T-cell (primary cell): Measurements from ENCODE around the gene HOXA9. TPM values are rescaled to one million over a fixed set of nuclear protein-coding genes. Genes with fewer than 3 reads are reported as not detected.
A peak's percentile ranks its signal among the peaks of the same experiment; 100 is the strongest.

Source experiments
- ATAC-seq, 4 experiments: fragments of 200-7000 bp in 3 of 4; fragments of 150-1000 bp in 1 of 4; cut with Tn5 transposase; replicated peaks in 1 of 4; 1 replicate in 3 of 4; 2 replicates in 1 of 4; pipeline ENCODE4 v1.10.0; 2021; ENCODE audit warnings: moderate library complexity in 3 of 4, mild to moderate bottlenecking in 2 of 4, moderate number of reproducible peaks in 1 of 4
- CTCF ChIA-PET, 2 donors: fragments of 300-600 bp; sonication (Branson Sonifier 250); formaldehyde crosslinking; loops; one replicate each; lab custom pipeline; 2022; ENCODE audit warnings: antibody characterized with exemption in 2 of 2; lab: Charles Lee
- POLR2A ChIA-PET, 2 donors: fragments of 300-600 bp; sonication (Branson Sonifier 250); formaldehyde crosslinking; loops; one replicate each; lab custom pipeline; 2022; ENCODE audit warnings: antibody characterized with exemption in 2 of 2; lab: Charles Lee
- DNase-seq, 35 experiments: peaks; one replicate each; pipeline versions ENCODE4 v3.0.0 to v3.0.0-alpha.2; 2013 to 2023
- H3K27ac ChIP-seq: one replicate; pipeline ENCODE4 v1.5.1; 2013; ENCODE audit warnings: low read length
- H3K27me3 ChIP-seq, 2 experiments: replicated peaks in 1 of 2; 1 replicate in 1 of 2; 2 replicates in 1 of 2; pipeline versions ENCODE4 v1.6.1 to v1.7.0; 2013; ENCODE audit warnings: low read length in 1 of 2, mixed read lengths in 1 of 2; ENCODE audit not compliant: control insufficient read depth in 2 of 2, insufficient read depth in 2 of 2; ENCODE audit errors: extremely low read depth in 1 of 2
- H3K36me3 ChIP-seq, 2 donors: 1 replicate in 1 of 2; 2 replicates in 1 of 2; pipeline versions ENCODE4 v1.6.1 to v1.7.0; 2013; ENCODE audit warnings: low read length in 1 of 2; ENCODE audit not compliant: control insufficient read depth in 2 of 2, insufficient read depth in 1 of 2; ENCODE audit errors: extremely low read depth in 1 of 2
- H3K4me1 ChIP-seq, 2 experiments: 1 replicate in 1 of 2; 2 replicates in 1 of 2; pipeline versions ENCODE4 v1.6.1 to v1.7.0; 2013; ENCODE audit warnings: low read length in 2 of 2, mixed read lengths in 1 of 2; ENCODE audit not compliant: insufficient read depth in 2 of 2, control insufficient read depth in 1 of 2; ENCODE audit errors: extremely low read depth in 1 of 2
- H3K4me3 ChIP-seq, 2 donors: 1 replicate in 1 of 2; 2 replicates in 1 of 2; pipeline versions ENCODE4 v1.5.1 to v1.7.0; 2013; ENCODE audit warnings: mild to moderate bottlenecking in 2 of 2, low read length in 1 of 2, moderate library complexity in 1 of 2; ENCODE audit not compliant: control insufficient read depth in 1 of 2; ENCODE audit errors: extremely low read depth in 1 of 2
- H3K9me3 ChIP-seq: 2 replicates; pipeline ENCODE4 v1.7.0; 2013
- H3K27ac Mint-ChIP-seq, 2 donors: one replicate each; pipeline ENCODE4 v1.8.0; 2020 to 2021; ENCODE audit warnings: mild to moderate bottlenecking in 2 of 2, mixed read lengths in 2 of 2
- H3K27me3 Mint-ChIP-seq, 2 donors: one replicate each; pipeline ENCODE4 v1.8.0; 2021 to 2022; ENCODE audit warnings: mixed read lengths in 2 of 2
- H3K36me3 Mint-ChIP-seq: one replicate; pipeline ENCODE4 v1.8.0; 2021; ENCODE audit warnings: mixed read lengths
- H3K4me1 Mint-ChIP-seq, 3 donors: one replicate each; pipeline ENCODE4 v1.8.0; 2020 to 2022; ENCODE audit warnings: mixed read lengths in 3 of 3, mild to moderate bottlenecking in 1 of 3
- H3K4me3 Mint-ChIP-seq, 3 donors: one replicate each; pipeline ENCODE4 v1.8.0; 2020 to 2022; ENCODE audit warnings: mild to moderate bottlenecking in 3 of 3, mixed read lengths in 3 of 3, moderate library complexity in 3 of 3
- H3K9me3 Mint-ChIP-seq, 3 donors: one replicate each; pipeline ENCODE4 v1.8.0; 2020 to 2022; ENCODE audit warnings: mixed read lengths in 3 of 3
- WGBS: methylation state at CpG from one replicate; pipeline ENCODE4 v1.1.5; 2013; ENCODE audit warnings: missing lambda C conversion rate; ENCODE audit not compliant: insufficient coverage; 5-methylcytosine and 5-hydroxymethylcytosine counted together
- total RNA-seq, 35 experiments: library from RNA in 6 of 35; stranded (reverse) in 6 of 35; fragments of 120-200 nt in 1 of 35; gene quantifications; one replicate each; pipeline versions ENCODE4 v1.2.1 to v1.2.4 and lab custom pipeline; 2013 to 2026

Gene HOXA9
- total RNA-seq, 5 donors from 2014 or later (not counting 1 experiment from before 2014, with no cell fraction given): 0.57 to 0.95 (median 0.79) TPM

- H3K4me3 ChIP-seq: no peak overlapping the region
- ATAC-seq (no peak), DNase-seq (no peak)
- ChIA-PET POLR2A (no interaction called here), CTCF (interaction anchor here (1.1 to 1.6 kb wide), 3 partner anchors 7 to 472 kb away, joined by 3 to 4 read pairs (median 4); no protein-coding TSS in a partner anchor)
- Mint-ChIP-seq H3K27me3 (peaks cover 73 to 91% of the 10 kb centered on the region in 2 donors), H3K4me1 (peaks cover 56 to 65% (median 63%) of the 10 kb centered on the region in 3 donors), H3K36me3 (no peaks in the 10 kb centered on the region), H3K9me3 (no peaks in the 10 kb centered on the region), H3K27ac (peak overlapping the region in 1 of 2 donors; percentile 41), H3K4me3 (peak overlapping the region in 1 of 3 donors; percentile 84)
- H3K9me3 ChIP-seq: no peaks in the 10 kb centered on the region
- peaks cover 15 to 67% of the 10 kb centered on the region in 2 experiments for H3K4me1 ChIP-seq
- no peak overlapping the region for H3K27ac ChIP-seq
- no peaks in the 10 kb centered on the region for H3K36me3 ChIP-seq
- H3K27me3 ChIP-seq: peaks cover 0 to 95% of the 10 kb centered on the region in 2 experiments
- WGBS: no CpG with 5 or more reads among the region's 3 CpGs
Observed at GRCh38 chr7:27153526-27153925, 11.8 kb downstream of the HOXA9 start.

GRCh38 chr7:27152816-27153442 lies 12.4 kb downstream of the HOXA9 start:
- Histone ChIP-seq H3K27me3 (peaks cover 0 to 95% of the 10 kb centered on the region in 2 experiments), H3K4me3 (no peak overlapping the region), H3K27ac (no peak overlapping the region), H3K4me1 (peaks cover 15 to 69% of the 10 kb centered on the region in 2 experiments), H3K9me3 (no peaks in the 10 kb centered on the region), H3K36me3 (no peaks in the 10 kb centered on the region)
- Mint-ChIP-seq H3K4me3 (peak overlapping the region in 1 of 3 donors; percentile 84), H3K4me1 (peaks cover 59 to 65% (median 65%) of the 10 kb centered on the region in 3 donors), H3K27ac (no peak overlapping the region), H3K36me3 (no peaks in the 10 kb centered on the region), H3K9me3 (no peaks in the 10 kb centered on the region), H3K27me3 (peaks cover 74 to 92% of the 10 kb centered on the region in 2 donors)
- ATAC-seq (no peak), DNase-seq (no peak)
- 52% methylated on average over 14 of the region's 22 CpGs for WGBS
- ChIA-PET CTCF (interaction anchor here in 1 of 2 donors (0.6 to 1.4 kb wide), 2 partner anchors 8 to 43 kb away, joined by 4 to 5 read pairs; no protein-coding TSS in a partner anchor), POLR2A (no interaction called here)

DNA sequence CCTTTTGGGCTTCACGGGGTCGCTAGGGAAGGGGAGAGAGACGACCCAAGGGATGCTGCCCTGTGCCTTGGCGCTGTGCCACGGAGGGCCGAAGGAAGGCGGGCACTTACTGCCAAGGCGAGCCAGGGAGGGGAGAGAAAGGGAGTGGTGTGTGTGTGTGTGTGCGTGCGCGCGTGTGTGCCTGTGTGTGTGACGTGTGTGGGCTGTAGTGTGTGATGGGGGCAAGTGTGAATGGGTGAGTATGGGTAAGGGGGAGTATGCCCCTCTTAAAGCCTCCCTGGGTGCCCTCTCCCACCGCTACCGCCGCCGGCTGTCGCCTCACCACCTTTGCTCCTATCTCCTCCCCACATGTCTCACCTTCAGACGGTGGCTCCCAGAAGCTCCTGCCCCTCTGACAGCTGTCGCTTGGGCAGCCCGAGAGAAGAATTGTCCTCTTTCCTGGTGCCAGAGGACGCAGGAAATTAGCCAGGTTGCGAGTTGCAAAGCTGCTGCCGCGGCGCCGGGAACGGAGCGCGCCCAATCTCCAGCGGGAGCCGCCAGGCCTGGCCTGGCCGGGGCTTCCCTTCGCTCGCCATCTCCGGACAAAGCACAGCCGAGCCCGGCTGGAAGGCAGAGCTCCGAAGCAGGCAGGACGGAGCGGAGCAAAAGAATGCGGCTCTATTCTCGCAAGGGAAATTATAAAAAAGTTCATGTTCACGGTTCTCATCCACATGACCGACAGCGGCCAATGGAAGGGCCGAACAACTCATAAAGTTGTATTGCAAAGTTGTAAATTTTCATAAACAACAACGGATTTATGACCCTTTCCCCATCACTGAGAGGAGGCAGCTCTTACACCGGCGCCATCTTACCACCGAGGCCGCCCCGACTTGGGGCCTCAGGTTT lies 13.2 kb downstream of the HOXA9 start, which contains the start of gene HOXA3:
Gene HOXA3 (minus strand): TSS at position 653 of the 885 bp plus-strand sequence. CDS start 41,943 bp downstream, outside the sequence.
- Mint-ChIP-seq H3K4me1 (peaks cover 55 to 64% (median 60%) of the 10 kb centered on the region in 3 donors), H3K27me3 (peaks cover 69 to 90% of the 10 kb centered on the region in 2 donors), H3K27ac (no peak within 1 kb of the TSS), H3K4me3 (peak within 1 kb of the TSS; percentile 60 to 84 (median 61)), H3K36me3 (no peaks in the 10 kb centered on the region), H3K9me3 (no peaks in the 10 kb centered on the region)
- H3K9me3 ChIP-seq: no peaks in the 10 kb centered on the region
- H3K4me3 ChIP-seq: peak within 1 kb of the TSS; percentile 44 to 46
- H3K4me1 ChIP-seq: peaks cover 15 to 72% of the 10 kb centered on the region in 2 experiments
- ChIA-PET POLR2A (interaction anchor here in 1 of 2 donors (0.6 kb wide), 1 partner anchor 449 kb away, joined by 3 read pairs; no protein-coding TSS in a partner anchor), CTCF (interaction anchor here (0.6 to 2.4 kb wide), 5 partner anchors 9 to 44 kb away, joined by 4 to 8 read pairs (median 4); no protein-coding TSS in a partner anchor)
- ATAC-seq (no peak), DNase-seq (peak in 1 of 35 experiments; percentile 13)
- WGBS: 4% methylated on average over 33 of the region's 53 CpGs
- no peaks in the 10 kb centered on the region for H3K36me3 ChIP-seq
- no peak within 1 kb of the TSS for H3K27ac ChIP-seq
- H3K27me3 ChIP-seq: peaks cover 0 to 95% of the 10 kb centered on the region in 2 experiments

DNA sequence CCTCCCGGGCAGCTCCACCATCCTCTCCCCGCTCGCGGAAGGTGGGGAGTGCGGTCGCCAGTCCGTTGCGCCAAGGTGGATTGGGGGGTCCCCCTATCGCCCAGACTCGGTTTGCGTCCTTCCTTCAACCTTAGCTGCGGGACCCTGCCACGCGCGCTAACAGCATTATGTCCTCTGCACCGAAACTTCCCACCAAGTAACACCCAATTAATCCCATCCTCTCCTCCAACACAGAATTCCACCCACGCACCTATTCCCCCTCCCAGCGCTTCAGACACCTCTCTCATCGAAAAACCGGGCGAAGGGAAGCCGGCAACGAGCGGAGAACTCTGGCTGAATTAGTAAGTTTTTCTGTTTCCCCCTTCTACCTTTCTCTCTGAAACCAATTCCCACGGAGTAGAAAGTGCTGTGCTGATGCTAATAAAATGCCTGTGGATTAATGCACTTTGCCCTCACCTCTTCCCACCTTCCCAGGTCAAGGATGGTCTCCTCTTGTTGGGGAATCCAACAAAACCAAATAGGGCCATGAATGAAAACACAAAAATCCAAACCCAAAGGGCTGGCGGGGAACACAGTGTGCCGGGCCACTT lies 13.9 kb downstream of the HOXA9 start:
- Mint-ChIP-seq H3K4me3 (peak overlapping the region; percentile 60 to 63 (median 61)), H3K27ac (no peak overlapping the region), H3K4me1 (peaks cover 56 to 64% (median 57%) of the 10 kb centered on the region in 3 donors), H3K27me3 (peaks cover 73 to 92% of the 10 kb centered on the region in 2 donors), H3K9me3 (no peaks in the 10 kb centered on the region), H3K36me3 (no peaks in the 10 kb centered on the region)
- ATAC-seq: peak in 2 of 4 experiments; percentile 12 to 34
- WGBS: 3% methylated on average over 11 of the region's 27 CpGs
- Histone ChIP-seq H3K4me1 (peaks cover 15 to 68% of the 10 kb centered on the region in 2 experiments), H3K9me3 (no peaks in the 10 kb centered on the region), H3K27ac (no peak overlapping the region), H3K4me3 (peak overlapping the region; percentile 44 to 46), H3K36me3 (no peaks in the 10 kb centered on the region), H3K27me3 (peaks cover 0 to 95% of the 10 kb centered on the region in 2 experiments)
- CTCF ChIA-PET: interaction anchor here (0.6 to 3.3 kb wide), 7 partner anchors 8 to 33 kb away, joined by 3 to 9 read pairs (median 4); partner anchors contain the start of genes HOXA11 (in 1 of the 2) and HOXA4 (in 1 of the 2)
- POLR2A ChIA-PET: interaction anchor here in 1 of 2 donors (0.6 kb wide), 1 partner anchor 449 kb away, joined by 3 read pairs; no protein-coding TSS in a partner anchor
- DNase-seq: peak in 1 of 35 experiments; percentile 12

DNA sequence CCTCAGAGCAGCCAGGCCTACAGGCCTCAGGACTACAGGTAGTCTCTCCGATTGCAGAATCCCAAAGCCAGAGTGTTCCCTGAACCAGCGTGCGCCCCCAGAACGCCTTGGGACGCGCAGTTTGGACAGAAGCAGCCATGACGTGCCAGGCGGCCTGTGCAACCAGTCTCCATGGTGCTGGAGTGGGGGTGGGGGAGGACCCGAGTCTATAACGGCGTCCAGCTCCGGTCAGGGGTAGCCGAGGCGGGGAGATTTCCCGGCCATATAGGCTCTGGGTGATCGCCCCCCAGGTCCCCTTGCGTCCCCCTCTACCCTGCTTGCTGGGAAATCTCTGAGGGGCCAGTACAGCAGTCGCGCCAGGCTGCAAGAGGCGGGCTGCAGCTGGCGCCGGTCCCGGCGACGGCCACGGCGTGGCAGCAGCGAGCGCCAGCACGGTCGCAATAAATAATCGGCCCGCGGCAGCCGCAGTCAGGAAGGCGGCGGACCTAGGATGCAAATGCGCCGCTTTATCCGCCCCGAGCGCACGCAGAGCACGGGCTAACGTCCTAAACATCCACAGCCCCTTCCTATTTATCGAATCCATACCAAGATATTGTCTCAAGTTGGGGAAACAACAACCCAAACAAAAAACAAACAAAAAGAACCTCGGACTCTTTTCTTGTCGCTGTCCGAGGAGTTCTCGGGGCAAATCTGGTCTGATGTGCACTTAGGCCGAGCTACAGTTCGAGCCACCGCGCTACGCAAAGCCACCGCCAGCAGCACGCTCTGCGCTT lies 14.6 kb downstream of the HOXA9 start:
- DNase-seq: peak in 32 of 35 experiments; percentile 28 to 82 (median 56)
- H3K9me3 Mint-ChIP-seq: no peaks in the 10 kb centered on the region
- ChIA-PET POLR2A (no interaction called here), CTCF (interaction anchor here (0.6 to 3.3 kb wide), 13 partner anchors 8 to 655 kb away, joined by 3 to 11 read pairs (median 4); partner anchors contain the start of genes HOXA11 (in 1 of the 2), HOXA4 (in 1 of the 2) and HOXA9 (in 1 of the 2))
- WGBS: 1% methylated on average over 53 of the region's 58 CpGs
- H3K4me3 ChIP-seq: peak overlapping the region; percentile 44 to 46
- peaks cover 0 to 91% of the 10 kb centered on the region in 2 experiments for H3K27me3 ChIP-seq
- H3K36me3 Mint-ChIP-seq: no peaks in the 10 kb centered on the region
- H3K36me3 ChIP-seq: no peaks in the 10 kb centered on the region
- H3K4me3 Mint-ChIP-seq: peak overlapping the region; percentile 60 to 63 (median 61)
- H3K27ac Mint-ChIP-seq: no peak overlapping the region
- H3K27me3 Mint-ChIP-seq: peaks cover 80 to 94% of the 10 kb centered on the region in 2 donors
- H3K9me3 ChIP-seq: no peaks in the 10 kb centered on the region
- H3K27ac ChIP-seq: no peak overlapping the region
- peaks cover 52 to 57% (median 52%) of the 10 kb centered on the region in 3 donors for H3K4me1 Mint-ChIP-seq
- peaks cover 14 to 61% of the 10 kb centered on the region in 2 experiments for H3K4me1 ChIP-seq
- peak; percentile 82 to 89 (median 84) for ATAC-seq
